Neural cell (in vitro differentiated cells): ENCODE data around the gene LSAMP. TPM values are rescaled to one million over a fixed set of nuclear protein-coding genes. Genes with fewer than 3 reads are reported as not detected.

Experiments
- H2AFZ ChIP-seq: fragments of 200-600, 300-800 bp; sonication (generic), shearing (Covaris generic); 2 replicates; pipeline ENCODE4 v1.6.0; 2014; ENCODE audit warnings: low read depth, mild to moderate bottlenecking, antibody characterized with exemption, low read length, moderate library complexity
- H3F3A ChIP-seq: fragments of 200-600 bp; shearing (Covaris generic); 2 replicates; pipeline ENCODE4 v1.6.1; 2016; ENCODE audit warnings: mild to moderate bottlenecking, moderate library complexity, mixed read lengths, antibody characterized with exemption, low read length; ENCODE audit not compliant: insufficient read depth, poor library complexity, severe bottlenecking
- H3K27ac ChIP-seq: fragments of 200-600, 300-800 bp; sonication (generic), shearing (Covaris generic); 2 replicates; pipeline ENCODE4 v1.5.1; 2014; ENCODE audit warnings: mild to moderate bottlenecking, low read length, moderate library complexity
- H3K27me3 ChIP-seq: fragments of 300-800, 200-600 bp; sonication (generic), shearing (Covaris generic); 2 replicates; pipeline ENCODE4 v1.6.0; 2014; ENCODE audit warnings: mild to moderate bottlenecking, low read depth, low read length, moderate library complexity; ENCODE audit not compliant: insufficient read depth
- H3K36me3 ChIP-seq: fragments of 300-800, 200-600 bp; sonication (generic), shearing (Covaris generic); 2 replicates; pipeline ENCODE4 v1.5.1; 2014; ENCODE audit warnings: mild to moderate bottlenecking, antibody characterized with exemption, low read length, moderate library complexity; ENCODE audit not compliant: insufficient read depth
- H3K4me2 ChIP-seq: fragments of 300-800, 200-600 bp; sonication (generic), shearing (Covaris generic); 2 replicates; pipeline ENCODE4 v1.6.0; 2014; ENCODE audit warnings: mild to moderate bottlenecking, low read length
- H3K4me3 ChIP-seq: fragments of 300-800, 200-600 bp; sonication (generic), shearing (Covaris generic); 2 replicates; pipeline ENCODE4 v1.5.1; 2014; ENCODE audit warnings: mild to moderate bottlenecking, low read length, moderate library complexity
- H3K79me2 ChIP-seq: fragments of 200-600 bp; shearing (Covaris generic); replicated peaks from 2 replicates; pipeline ENCODE4 v1.6.0; 2014; ENCODE audit warnings: mild to moderate bottlenecking, low read length, moderate library complexity; ENCODE audit not compliant: insufficient read depth
- H3K9ac ChIP-seq: fragments of 300-800, 200-600 bp; sonication (generic), shearing (Covaris generic); 2 replicates; pipeline ENCODE4 v1.6.1; 2016; ENCODE audit warnings: mild to moderate bottlenecking, low read length, mixed read lengths
- H3K9me2 ChIP-seq: fragments of 200-600 bp; shearing (Covaris generic); 2 replicates; pipeline ENCODE4 v1.6.1; 2016; ENCODE audit warnings: mild to moderate bottlenecking, low read length, mixed read lengths; ENCODE audit not compliant: insufficient read depth
- H3K9me3 ChIP-seq: fragments of 200-600, 300-800 bp; sonication (generic), shearing (Covaris generic); 2 replicates; pipeline ENCODE4 v1.6.1; 2016; ENCODE audit warnings: mild to moderate bottlenecking, mixed run types, low read length, moderate library complexity, mixed read lengths
- H4K20me1 ChIP-seq: fragments of 200-600 bp; shearing (Covaris generic); 2 replicates; pipeline ENCODE4 v1.6.1; 2016; ENCODE audit warnings: mild to moderate bottlenecking, mixed run types; ENCODE audit not compliant: insufficient read depth
- EP300 ChIP-seq: fragments of 450-650 bp; conservative IDR thresholded peaks from 2 replicates; pipeline ENCODE4 v1.6.1; 2014; ENCODE audit warnings: antibody characterized with exemption, mild to moderate bottlenecking, moderate library complexity; ENCODE audit not compliant: poor library complexity, severe bottlenecking
- EZH2 ChIP-seq: fragments of 200-600, 300-800 bp; shearing (Covaris generic), sonication (generic); IDR thresholded peaks from 2 replicates; pipeline ENCODE4 v1.6.1; 2014; ENCODE audit warnings: antibody characterized with exemption, low read length, borderline replicate concordance, mild to moderate bottlenecking; ENCODE audit not compliant: insufficient read depth, poor library complexity, severe bottlenecking
- MXI1 ChIP-seq: fragments of 450-650 bp; conservative IDR thresholded peaks from 2 replicates; pipeline ENCODE4 v1.6.1; 2014; ENCODE audit warnings: antibody characterized with exemption, mild to moderate bottlenecking; ENCODE audit not compliant: poor library complexity, severe bottlenecking
- POLR2AphosphoS5 ChIP-seq: IDR thresholded peaks from 2 replicates; pipeline ENCODE4 v1.6.1; 2012
- RAD21 ChIP-seq: fragments of 450-650 bp; conservative IDR thresholded peaks from 2 replicates; pipeline ENCODE4 v1.6.1; 2014; ENCODE audit warnings: antibody characterized with exemption, mild to moderate bottlenecking, moderate library complexity
- SMC3 ChIP-seq: fragments of 450-650 bp; conservative IDR thresholded peaks from 2 replicates; pipeline ENCODE4 v1.6.1; 2014; ENCODE audit warnings: antibody characterized with exemption, mild to moderate bottlenecking, moderate library complexity; ENCODE audit not compliant: poor library complexity
- TAF1 ChIP-seq: IDR thresholded peaks from 2 replicates; pipeline ENCODE4 v1.6.1; 2012; ENCODE audit warnings: low read depth
- polyA plus RNA-seq: library from polyadenylated mRNA; depleted of rRNA; stranded (reverse); fragments of >200 nt; gene quantifications from 2 replicates; pipeline ENCODE4 v1.2.3, GENCODE V29; 2014
- TF ChIP-seq, protein P1 (sequence below): fragments of 450-650 bp; IDR thresholded peaks from 2 replicates; pipeline ENCODE4 v1.5.1; 2014; ENCODE audit warnings: antibody characterized with exemption, mild to moderate bottlenecking, moderate library complexity; ENCODE audit not compliant: poor library complexity, severe bottlenecking
- TF ChIP-seq, protein P2 (sequence below): IDR thresholded peaks from 2 replicates; pipeline ENCODE4 v1.6.1; 2012; ENCODE audit warnings: borderline replicate concordance

Gene LSAMP
- polyA plus RNA-seq, 1 donor from 2014 or later = 93.6 TPM

DNA sequence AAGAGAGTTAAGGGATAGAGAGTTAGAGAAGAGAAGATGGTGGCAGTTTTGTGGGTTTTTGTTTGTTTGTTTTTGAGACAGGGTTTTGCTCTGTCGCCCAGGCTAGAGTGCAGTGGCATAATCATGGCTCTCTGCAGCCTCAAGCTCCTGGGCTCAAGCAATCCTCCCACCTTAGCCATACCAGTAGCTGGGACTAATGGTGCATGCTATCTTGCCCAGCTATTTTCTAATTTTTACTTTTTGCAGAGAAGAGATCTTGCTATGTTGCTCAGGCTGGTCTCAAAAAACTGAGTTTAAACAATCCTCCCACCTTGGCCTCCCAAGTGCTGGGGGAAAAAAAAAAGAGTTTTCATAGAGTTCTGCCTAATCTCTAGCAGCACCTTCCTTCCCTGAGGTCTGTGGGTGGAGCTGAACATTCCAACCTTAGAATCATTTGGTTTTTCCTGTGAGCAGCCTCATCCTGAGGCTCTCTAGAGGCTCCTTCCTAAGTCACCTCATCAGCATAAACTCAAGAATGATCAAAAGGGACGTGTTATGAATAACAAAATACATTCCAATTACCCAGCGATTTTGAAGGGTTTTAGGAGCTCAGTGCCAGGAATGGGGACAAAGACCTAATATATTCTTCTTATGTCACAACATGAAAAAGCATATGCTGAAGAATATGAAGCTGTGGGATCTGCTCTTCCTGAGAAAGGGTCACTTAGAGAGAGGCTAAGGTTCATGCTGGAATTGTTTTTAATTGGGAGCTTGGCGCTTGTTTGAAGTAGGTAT is 180.6 kb downstream of the LSAMP start:
- Histone ChIP-seq H3K4me3 (no peak overlapping the region), H3F3A (no peaks in the 10 kb centered on the region), H3K79me2 (no peaks in the 10 kb centered on the region), H3K27ac (no peak overlapping the region), H2AFZ (no peak overlapping the region), H3K4me2 (no peak overlapping the region), H3K9ac (no peak overlapping the region), H3K9me3 (no peaks in the 10 kb centered on the region), H3K9me2 (no peaks in the 10 kb centered on the region), H3K36me3 (no peaks in the 10 kb centered on the region), H3K27me3 (no peaks in the 10 kb centered on the region), H4K20me1 (no peaks in the 10 kb centered on the region)
- TF ChIP-seq MXI1 (no peak), SMC3 (no peak), EZH2 (no peak), EP300 (no peak), RAD21 (no peak), POLR2AphosphoS5 (no peak), TAF1 (no peak)
- TF ChIP-seq, protein P1, sequence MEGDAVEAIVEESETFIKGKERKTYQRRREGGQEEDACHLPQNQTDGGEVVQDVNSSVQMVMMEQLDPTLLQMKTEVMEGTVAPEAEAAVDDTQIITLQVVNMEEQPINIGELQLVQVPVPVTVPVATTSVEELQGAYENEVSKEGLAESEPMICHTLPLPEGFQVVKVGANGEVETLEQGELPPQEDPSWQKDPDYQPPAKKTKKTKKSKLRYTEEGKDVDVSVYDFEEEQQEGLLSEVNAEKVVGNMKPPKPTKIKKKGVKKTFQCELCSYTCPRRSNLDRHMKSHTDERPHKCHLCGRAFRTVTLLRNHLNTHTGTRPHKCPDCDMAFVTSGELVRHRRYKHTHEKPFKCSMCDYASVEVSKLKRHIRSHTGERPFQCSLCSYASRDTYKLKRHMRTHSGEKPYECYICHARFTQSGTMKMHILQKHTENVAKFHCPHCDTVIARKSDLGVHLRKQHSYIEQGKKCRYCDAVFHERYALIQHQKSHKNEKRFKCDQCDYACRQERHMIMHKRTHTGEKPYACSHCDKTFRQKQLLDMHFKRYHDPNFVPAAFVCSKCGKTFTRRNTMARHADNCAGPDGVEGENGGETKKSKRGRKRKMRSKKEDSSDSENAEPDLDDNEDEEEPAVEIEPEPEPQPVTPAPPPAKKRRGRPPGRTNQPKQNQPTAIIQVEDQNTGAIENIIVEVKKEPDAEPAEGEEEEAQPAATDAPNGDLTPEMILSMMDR = no peak
- TF ChIP-seq, protein P2, sequence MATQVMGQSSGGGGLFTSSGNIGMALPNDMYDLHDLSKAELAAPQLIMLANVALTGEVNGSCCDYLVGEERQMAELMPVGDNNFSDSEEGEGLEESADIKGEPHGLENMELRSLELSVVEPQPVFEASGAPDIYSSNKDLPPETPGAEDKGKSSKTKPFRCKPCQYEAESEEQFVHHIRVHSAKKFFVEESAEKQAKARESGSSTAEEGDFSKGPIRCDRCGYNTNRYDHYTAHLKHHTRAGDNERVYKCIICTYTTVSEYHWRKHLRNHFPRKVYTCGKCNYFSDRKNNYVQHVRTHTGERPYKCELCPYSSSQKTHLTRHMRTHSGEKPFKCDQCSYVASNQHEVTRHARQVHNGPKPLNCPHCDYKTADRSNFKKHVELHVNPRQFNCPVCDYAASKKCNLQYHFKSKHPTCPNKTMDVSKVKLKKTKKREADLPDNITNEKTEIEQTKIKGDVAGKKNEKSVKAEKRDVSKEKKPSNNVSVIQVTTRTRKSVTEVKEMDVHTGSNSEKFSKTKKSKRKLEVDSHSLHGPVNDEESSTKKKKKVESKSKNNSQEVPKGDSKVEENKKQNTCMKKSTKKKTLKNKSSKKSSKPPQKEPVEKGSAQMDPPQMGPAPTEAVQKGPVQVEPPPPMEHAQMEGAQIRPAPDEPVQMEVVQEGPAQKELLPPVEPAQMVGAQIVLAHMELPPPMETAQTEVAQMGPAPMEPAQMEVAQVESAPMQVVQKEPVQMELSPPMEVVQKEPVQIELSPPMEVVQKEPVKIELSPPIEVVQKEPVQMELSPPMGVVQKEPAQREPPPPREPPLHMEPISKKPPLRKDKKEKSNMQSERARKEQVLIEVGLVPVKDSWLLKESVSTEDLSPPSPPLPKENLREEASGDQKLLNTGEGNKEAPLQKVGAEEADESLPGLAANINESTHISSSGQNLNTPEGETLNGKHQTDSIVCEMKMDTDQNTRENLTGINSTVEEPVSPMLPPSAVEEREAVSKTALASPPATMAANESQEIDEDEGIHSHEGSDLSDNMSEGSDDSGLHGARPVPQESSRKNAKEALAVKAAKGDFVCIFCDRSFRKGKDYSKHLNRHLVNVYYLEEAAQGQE = no peak

DNA sequence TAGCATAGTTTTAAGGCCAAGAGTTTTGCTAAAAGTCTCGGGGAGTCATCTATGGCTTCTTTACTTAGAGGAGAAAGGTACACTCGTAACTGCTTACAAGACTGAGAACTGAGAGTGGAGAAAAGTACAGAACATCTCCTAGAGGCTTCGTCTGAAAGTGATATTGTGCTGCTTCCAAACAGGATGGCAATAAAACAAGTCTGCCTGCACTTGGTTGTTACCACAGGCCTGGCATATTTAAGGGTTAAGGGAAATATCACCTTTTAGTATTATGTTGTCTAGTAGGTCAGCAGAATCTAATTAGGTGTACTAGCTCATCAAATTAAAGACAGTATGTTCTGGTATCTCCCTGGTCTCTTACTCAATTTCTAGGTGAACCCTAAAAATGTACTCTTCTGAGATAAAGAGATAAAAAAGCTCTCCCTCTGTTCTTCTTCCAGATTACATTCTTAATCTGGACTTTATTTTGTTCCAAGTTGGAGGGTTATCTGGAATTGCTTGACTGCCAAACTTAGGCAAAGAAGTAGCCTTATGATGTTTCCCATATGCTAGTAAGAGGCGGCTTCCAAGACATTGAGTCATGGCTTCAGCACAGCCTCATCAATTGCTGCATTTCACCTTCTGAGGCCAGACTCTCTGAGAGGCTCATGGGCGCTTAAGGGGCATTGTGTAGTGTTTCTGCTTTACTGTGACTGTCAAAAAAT is 181.3 kb downstream of the LSAMP start:
- Histone ChIP-seq H2AFZ (no peak overlapping the region), H3K4me3 (no peak overlapping the region), H4K20me1 (no peaks in the 10 kb centered on the region), H3K9ac (no peak overlapping the region), H3F3A (no peaks in the 10 kb centered on the region), H3K27ac (no peak overlapping the region), H3K4me2 (no peak overlapping the region), H3K27me3 (no peaks in the 10 kb centered on the region), H3K79me2 (no peaks in the 10 kb centered on the region), H3K9me3 (no peaks in the 10 kb centered on the region), H3K9me2 (no peaks in the 10 kb centered on the region), H3K36me3 (no peaks in the 10 kb centered on the region)
- no peak for TF ChIP-seq SMC3
- no peak for TF ChIP-seq EP300
- no peak for TF ChIP-seq RAD21
- TF ChIP-seq, protein P2 = no peak
- no peak for TF ChIP-seq TAF1
